Activated naive CD4-positive, alpha-beta T cell treated with anti-CD3 and anti-CD28 coated beads, Interleukin-2, amount 50 U/mL, for 24 hours (primary cell): ENCODE measurements around the gene OTOS.

Experiments used
- H3K27ac Mint-ChIP-seq: one replicate; pipeline ENCODE4 v1.8.0; 2021; ENCODE audit warnings: mild to moderate bottlenecking, mixed read lengths
- H3K27me3 Mint-ChIP-seq: one replicate; pipeline ENCODE4 v1.8.0; 2021; ENCODE audit warnings: mixed read lengths
- H3K36me3 Mint-ChIP-seq: one replicate; pipeline ENCODE4 v1.8.0; 2021; ENCODE audit warnings: mixed read lengths
- H3K4me1 Mint-ChIP-seq: one replicate; pipeline ENCODE4 v1.8.0; 2021; ENCODE audit warnings: mixed read lengths
- H3K4me3 Mint-ChIP-seq: one replicate; pipeline ENCODE4 v1.8.0; 2021; ENCODE audit warnings: mild to moderate bottlenecking, mixed read lengths
- H3K9me3 Mint-ChIP-seq: one replicate; pipeline ENCODE4 v1.8.0; 2021; ENCODE audit warnings: mixed read lengths

The OTOS gene

GRCh38 chr2:240140511-240140910 lies at the start of gene OTOS:
TSS of gene OTOS (minus strand) at chr2:240140658. CDS start at chr2:240140326, 332 bp downstream.
- Mint-ChIP-seq H3K36me3 (no peaks in the 10 kb centered on the region), H3K27ac (no peak within 1 kb of the TSS), H3K27me3 (no peaks in the 10 kb centered on the region), H3K4me3 (no peak within 1 kb of the TSS), H3K4me1 (peaks cover 9% of the 10 kb centered on the region), H3K9me3 (no peaks in the 10 kb centered on the region)

GRCh38 chr2:240189686-240190085 lies 49.2 kb upstream of the OTOS start:
- H3K9me3 Mint-ChIP-seq = peaks cover 14% of the 10 kb centered on the region
- H3K27me3 Mint-ChIP-seq = peaks cover 13% of the 10 kb centered on the region
- H3K4me1 Mint-ChIP-seq = no peaks in the 10 kb centered on the region
- H3K4me3 Mint-ChIP-seq = no peak overlapping the region
- no peaks in the 10 kb centered on the region for H3K36me3 Mint-ChIP-seq
- H3K27ac Mint-ChIP-seq = no peak overlapping the region

GRCh38 chr2:240187989-240188590 lies 47.6 kb upstream of the OTOS start:
- Mint-ChIP-seq H3K27ac (no peak overlapping the region), H3K9me3 (peaks cover 14% of the 10 kb centered on the region), H3K27me3 (peaks cover 15% of the 10 kb centered on the region), H3K36me3 (no peaks in the 10 kb centered on the region), H3K4me1 (no peaks in the 10 kb centered on the region), H3K4me3 (no peak overlapping the region)

- no peak overlapping the region for H3K4me3 Mint-ChIP-seq
- H3K27ac Mint-ChIP-seq = no peak overlapping the region
- H3K36me3 Mint-ChIP-seq = no peaks in the 10 kb centered on the region
- no peaks in the 10 kb centered on the region for H3K4me1 Mint-ChIP-seq
- peaks cover 14% of the 10 kb centered on the region for H3K9me3 Mint-ChIP-seq
- H3K27me3 Mint-ChIP-seq = peaks cover 10% of the 10 kb centered on the region
These were observed 45.8 kb upstream of the OTOS start for GRCh38 chr2:240186191-240186725.

GRCh38 chr2:240184656-240185055 lies 44.2 kb upstream of the OTOS start:
- peaks cover 12% of the 10 kb centered on the region for H3K27me3 Mint-ChIP-seq

GRCh38 chr2:240183875-240184590 lies 43.6 kb upstream of the OTOS start:
- Mint-ChIP-seq H3K27ac (no peak overlapping the region), H3K4me3 (no peak overlapping the region), H3K36me3 (no peaks in the 10 kb centered on the region), H3K9me3 (peaks cover 14% of the 10 kb centered on the region), H3K27me3 (peaks cover 12% of the 10 kb centered on the region), H3K4me1 (no peaks in the 10 kb centered on the region)

More at GRCh38 chr2:240184656-240185055, 44.2 kb upstream of the OTOS start:
- no peak overlapping the region for H3K27ac Mint-ChIP-seq
- no peaks in the 10 kb centered on the region for H3K36me3 Mint-ChIP-seq
- no peaks in the 10 kb centered on the region for H3K4me1 Mint-ChIP-seq
- peaks cover 14% of the 10 kb centered on the region for H3K9me3 Mint-ChIP-seq
- no peak overlapping the region for H3K4me3 Mint-ChIP-seq

GRCh38 chr2:240183006-240183874 lies 42.8 kb upstream of the OTOS start:
- H3K36me3 Mint-ChIP-seq = no peaks in the 10 kb centered on the region
- no peak overlapping the region for H3K4me3 Mint-ChIP-seq

GRCh38 chr2:240182476-240182875 lies 42.0 kb upstream of the OTOS start:
- Mint-ChIP-seq H3K36me3 (no peaks in the 10 kb centered on the region), H3K9me3 (peaks cover under 1% of the 10 kb centered on the region), H3K27ac (no peak overlapping the region), H3K4me3 (no peak overlapping the region), H3K4me1 (no peaks in the 10 kb centered on the region), H3K27me3 (peaks cover 12% of the 10 kb centered on the region)

More at GRCh38 chr2:240183006-240183874, 42.8 kb upstream of the OTOS start:
- no peak overlapping the region for H3K27ac Mint-ChIP-seq
- peaks cover 8% of the 10 kb centered on the region for H3K9me3 Mint-ChIP-seq
- no peaks in the 10 kb centered on the region for H3K4me1 Mint-ChIP-seq
- H3K27me3 Mint-ChIP-seq = peaks cover 11% of the 10 kb centered on the region

GRCh38 chr2:240182001-240182400 lies 41.5 kb upstream of the OTOS start:
- Mint-ChIP-seq H3K4me1 (no peaks in the 10 kb centered on the region), H3K27ac (no peak overlapping the region), H3K27me3 (peaks cover 14% of the 10 kb centered on the region), H3K36me3 (no peaks in the 10 kb centered on the region), H3K9me3 (no peaks in the 10 kb centered on the region), H3K4me3 (no peak overlapping the region)

- H3K4me1 Mint-ChIP-seq = no peaks in the 10 kb centered on the region
- no peak overlapping the region for H3K4me3 Mint-ChIP-seq
These were observed 39.6 kb upstream of the OTOS start for GRCh38 chr2:240179941-240180666.

GRCh38 chr2:240179186-240179815 lies 38.8 kb upstream of the OTOS start:
- Mint-ChIP-seq H3K27me3 (peaks cover 13% of the 10 kb centered on the region), H3K4me1 (no peaks in the 10 kb centered on the region), H3K9me3 (no peaks in the 10 kb centered on the region), H3K4me3 (no peak overlapping the region), H3K27ac (no peak overlapping the region), H3K36me3 (no peaks in the 10 kb centered on the region)

More at GRCh38 chr2:240179941-240180666, 39.6 kb upstream of the OTOS start:
- Mint-ChIP-seq H3K27me3 (peaks cover 14% of the 10 kb centered on the region), H3K27ac (no peak overlapping the region), H3K36me3 (no peaks in the 10 kb centered on the region), H3K9me3 (no peaks in the 10 kb centered on the region)

- Mint-ChIP-seq H3K9me3 (no peaks in the 10 kb centered on the region), H3K27ac (no peak overlapping the region), H3K27me3 (peaks cover 12% of the 10 kb centered on the region), H3K36me3 (no peaks in the 10 kb centered on the region), H3K4me1 (no peaks in the 10 kb centered on the region), H3K4me3 (no peak overlapping the region)
These were observed 38.1 kb upstream of the OTOS start for GRCh38 chr2:240178564-240178963.

- Mint-ChIP-seq H3K27me3 (peaks cover 9% of the 10 kb centered on the region), H3K4me1 (no peaks in the 10 kb centered on the region), H3K36me3 (no peaks in the 10 kb centered on the region), H3K27ac (no peak overlapping the region), H3K4me3 (no peak overlapping the region), H3K9me3 (no peaks in the 10 kb centered on the region)
These were observed 34.0 kb upstream of the OTOS start for GRCh38 chr2:240174496-240174895.

GRCh38 chr2:240172071-240172895 lies 31.8 kb upstream of the OTOS start:
- Mint-ChIP-seq H3K4me3 (no peak overlapping the region), H3K36me3 (no peaks in the 10 kb centered on the region), H3K27ac (no peak overlapping the region), H3K27me3 (peaks cover 7% of the 10 kb centered on the region), H3K4me1 (no peaks in the 10 kb centered on the region), H3K9me3 (no peaks in the 10 kb centered on the region)
